ENCODE results near the gene XRCC3.

GRCh38 chr14:103675957-103676356 is 39.3 kb downstream of the XRCC3 start:
- TF ChIP-seq EP300 (IDR thresholded peaks at IDR 0.05) (no peak), POLR2AphosphoS5 (IDR thresholded peaks at IDR 0.05) (no peak)

All from sigmoid colon (tissue), 4 donors.